Stimulated activated CD8-positive, alpha-beta memory T cell treated with anti-CD3 and anti-CD28 coated beads, Interleukin-7, amount 100 ng/mL, for 48 hours (primary cell): ENCODE results near the gene UGCG.
"Not testable (repeated sequence)": the region's sequence is repeated elsewhere in the genome, so short reads cannot be mapped to it uniquely, and the experiment has no call there.

Experiments used
- DNase-seq, 2 donors: peaks; one replicate each; pipeline ENCODE4 v3.0.0-alpha.2; 2020; ENCODE audit warnings: low read depth in 1 of 2; ENCODE audit errors: extremely low read depth in 1 of 2

UGCG gene

GRCh38 chr9:111949919-111950318, 53.3 kb downstream of the UGCG start:
- DNase-seq = no peak

- DNase-seq = no peak
Measured at GRCh38 chr9:111952559-111952958, 55.9 kb downstream of the UGCG start.

- DNase-seq = no peak
Measured at GRCh38 chr9:111953444-111953843, 56.8 kb downstream of the UGCG start.

- no peak for DNase-seq
Measured at GRCh38 chr9:111955048-111955447, 58.4 kb downstream of the UGCG start.

- DNase-seq = no peak
Measured at GRCh38 chr9:111957856-111958631, 61.4 kb downstream of the UGCG start.

- DNase-seq = no peak
Measured at GRCh38 chr9:111959468-111960359, 63.1 kb downstream of the UGCG start.

GRCh38 chr9:111960485-111960884, 63.9 kb downstream of the UGCG start:
- not testable (repeated sequence) for DNase-seq

- no peak for DNase-seq
Measured at GRCh38 chr9:111961009-111961408, 64.4 kb downstream of the UGCG start.

- no peak for DNase-seq
Measured at GRCh38 chr9:111961575-111961974, 65.0 kb downstream of the UGCG start.

GRCh38 chr9:111962021-111962420, 65.4 kb downstream of the UGCG start:
- no peak for DNase-seq

- DNase-seq = no peak
Measured at GRCh38 chr9:111963995-111964394, 67.4 kb downstream of the UGCG start.

- DNase-seq = no peak
Measured at GRCh38 chr9:111965566-111966019, 69.0 kb downstream of the UGCG start.

- no peak for DNase-seq
Measured at GRCh38 chr9:111966124-111966723, 69.6 kb downstream of the UGCG start.

GRCh38 chr9:111966861-111967291, 70.3 kb downstream of the UGCG start:
- no peak for DNase-seq

- no peak for DNase-seq
Measured at GRCh38 chr9:111967621-111968020, 71.0 kb downstream of the UGCG start.

- DNase-seq = no peak
Measured at GRCh38 chr9:111969061-111969460, 72.4 kb downstream of the UGCG start.

GRCh38 chr9:111969622-111970021, 73.0 kb downstream of the UGCG start:
- no peak for DNase-seq

GRCh38 chr9:111970827-111971226, 74.2 kb downstream of the UGCG start:
- DNase-seq = no peak

GRCh38 chr9:111974092-111974681, 77.6 kb downstream of the UGCG start:
- no peak for DNase-seq

- DNase-seq = no peak
Measured at GRCh38 chr9:111975709-111976108, 79.1 kb downstream of the UGCG start.

- DNase-seq = no peak
Measured at GRCh38 chr9:111978616-111979015, 82.0 kb downstream of the UGCG start.
